C1 segment of cervical spinal cord (tissue), 14 donors: Measurements from ENCODE around the gene SNX25.
"Not testable (repeated sequence)": the region's sequence is repeated elsewhere in the genome, so short reads cannot be mapped to it uniquely, and the experiment has no call there.

ENCODE experiments used
- DNase-seq, 14 donors: peaks; one replicate each; lab custom pipeline; 2025; lab: John Stamatoyannopoulos, UW

SNX25 gene

DNA sequence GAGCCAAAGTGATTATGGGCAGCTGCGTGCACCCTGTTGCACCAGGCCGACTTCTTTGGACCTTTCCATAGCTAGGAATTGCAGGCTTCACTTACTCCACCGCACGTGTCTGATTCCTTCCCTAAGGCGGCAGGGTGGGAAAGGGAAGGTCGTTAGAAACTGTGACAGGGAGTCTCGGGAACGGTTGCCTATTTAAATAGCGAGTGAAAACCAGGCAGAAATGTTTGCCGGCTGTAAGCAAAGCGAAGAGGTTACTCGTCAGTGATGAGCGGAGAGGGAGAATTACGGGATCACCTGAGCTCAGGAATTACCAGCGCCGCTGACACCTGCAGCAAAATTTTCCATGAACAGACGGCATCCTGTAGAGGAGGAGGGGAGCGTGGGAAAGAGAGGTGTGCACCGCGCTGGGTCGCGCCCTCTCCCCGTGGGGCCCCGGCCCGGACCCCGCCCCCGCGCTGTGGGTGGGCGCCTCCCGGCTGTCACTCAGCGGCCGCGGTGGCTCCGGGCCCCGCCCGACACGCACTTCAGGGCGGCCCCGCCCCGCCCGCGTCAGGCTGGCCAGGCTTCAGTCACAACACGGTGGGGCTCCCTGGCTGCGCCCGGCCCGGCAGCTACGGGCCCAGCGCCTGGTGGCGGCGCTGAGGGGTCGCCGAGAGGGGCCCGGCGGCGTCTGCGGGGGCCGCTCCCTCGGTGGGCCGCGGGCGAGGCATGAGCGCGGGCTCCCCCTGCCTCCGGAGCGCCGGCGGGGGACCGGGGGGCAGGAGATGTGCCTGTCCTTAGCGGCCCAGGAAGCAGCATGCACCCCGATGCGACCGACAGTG is at the start of gene SNX25:
SNX25 (plus strand) TSS at position 568 of the 821 bp plus-strand sequence; CDS start at position 797, 229 bp downstream.
- DNase-seq = peak; percentile 18 to 93 (median 72)

DNA sequence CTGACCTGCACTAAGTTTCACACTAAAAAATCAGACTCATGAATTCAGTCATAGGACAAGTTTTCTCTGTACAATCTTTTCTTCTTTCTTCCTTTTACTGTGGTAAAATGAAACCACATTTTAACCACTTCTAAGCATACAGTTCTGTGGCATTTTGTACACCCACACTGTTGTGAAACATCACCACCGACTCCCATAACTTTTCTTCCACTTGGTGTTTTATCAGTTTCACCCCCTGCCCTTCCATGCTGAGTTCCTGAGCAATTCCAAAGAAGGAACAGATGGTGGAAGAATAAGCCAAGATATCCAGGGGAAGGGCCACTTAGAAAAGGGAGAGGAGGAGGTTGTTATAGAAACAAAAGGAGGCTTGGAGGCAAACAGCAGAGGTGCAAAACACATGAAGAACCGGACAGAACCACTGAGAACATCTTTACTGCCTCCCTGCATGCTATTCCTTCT is 43.8 kb upstream of the SNX25 start:
- DNase-seq = no peak

DNA sequence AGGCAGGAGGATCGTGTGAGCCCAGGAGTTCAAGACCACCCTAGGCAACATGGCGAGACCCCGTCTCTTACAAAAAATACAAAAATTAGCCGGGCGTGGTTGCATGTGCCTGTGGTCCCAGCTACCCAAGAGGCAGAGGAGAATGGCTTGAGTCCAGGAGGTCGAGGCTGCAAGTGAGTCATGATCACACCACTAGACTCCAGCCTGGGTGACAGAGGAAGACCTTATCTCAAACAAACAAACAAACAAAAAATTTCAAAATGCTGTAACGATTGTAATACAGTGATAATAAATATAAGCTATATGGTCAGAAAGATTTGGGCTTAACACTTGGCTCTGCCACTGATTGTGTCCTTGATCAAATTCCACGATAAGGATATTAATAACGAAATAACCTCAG is 42.2 kb upstream of the SNX25 start:
- no peak for DNase-seq

DNA sequence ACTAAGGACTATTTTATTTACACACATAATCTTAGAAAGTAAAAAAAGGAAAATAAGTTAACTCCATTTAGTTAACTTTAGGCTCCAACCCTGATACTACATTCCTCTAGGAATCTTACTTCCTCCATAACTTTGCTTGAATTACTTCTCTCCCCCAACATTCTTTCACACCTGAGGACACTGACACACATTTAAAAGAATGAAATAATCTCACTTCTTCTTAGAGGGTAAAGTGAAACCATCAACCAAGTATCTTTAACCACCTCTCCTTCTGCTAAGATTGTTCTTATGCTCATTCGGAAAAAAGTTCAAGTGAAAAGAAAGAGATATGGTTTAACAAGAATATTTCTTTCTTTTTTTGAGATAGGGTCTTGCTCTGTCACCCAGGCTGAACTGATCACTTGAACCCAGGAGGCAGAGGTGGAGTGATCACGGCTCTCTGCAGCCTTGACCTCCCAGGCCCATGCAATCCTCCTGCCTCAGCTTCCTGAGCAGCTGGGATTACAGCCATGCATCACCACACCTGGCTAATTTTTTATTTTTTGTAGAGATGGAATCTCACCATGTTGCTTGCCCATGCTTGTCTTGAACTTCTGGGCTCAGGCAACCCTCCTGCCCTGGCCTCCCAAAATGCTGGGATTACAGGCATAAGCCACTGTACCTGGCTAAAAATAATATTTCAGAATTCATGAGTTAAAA is 37.9 kb upstream of the SNX25 start:
- no peak for DNase-seq

DNA sequence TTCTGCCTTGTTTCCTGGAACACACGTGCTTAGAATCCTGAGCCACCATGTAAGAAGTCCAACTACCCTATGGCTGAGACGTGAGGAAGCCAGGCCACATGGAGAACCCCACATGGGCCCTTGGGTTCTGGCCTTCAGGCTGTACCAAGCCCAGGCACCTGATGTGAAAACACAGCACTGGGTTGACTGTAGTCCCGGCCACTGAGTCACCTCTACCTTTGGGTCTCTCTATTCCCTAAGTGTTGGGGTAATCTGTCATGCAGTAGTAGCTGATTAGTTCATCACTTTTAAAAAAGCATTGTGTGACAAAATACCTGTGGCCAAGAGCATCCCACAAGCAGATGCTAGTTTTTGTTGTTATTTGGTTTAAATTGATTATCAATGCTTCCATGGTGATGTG is 29.9 kb upstream of the SNX25 start:
- DNase-seq = no peak

DNA sequence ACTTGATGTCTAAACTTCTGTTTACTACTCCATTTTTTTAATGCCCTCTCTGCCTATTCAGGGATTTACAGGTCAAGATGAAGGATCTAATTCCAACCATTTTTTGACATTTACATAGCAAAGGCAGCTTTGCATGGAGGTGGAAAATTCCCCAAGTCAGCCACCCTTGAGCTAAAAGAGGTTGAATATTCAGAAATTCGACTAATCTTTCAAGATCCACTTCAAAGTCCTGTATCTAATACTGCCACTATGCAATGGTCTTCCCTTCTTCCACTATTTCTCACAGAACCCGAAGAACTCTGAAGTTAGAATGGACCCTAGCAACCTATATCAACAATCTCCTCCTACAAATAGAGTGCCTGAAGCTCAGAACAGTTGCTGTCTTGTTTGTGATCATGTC is 27.2 kb upstream of the SNX25 start:
- no peak for DNase-seq

DNA sequence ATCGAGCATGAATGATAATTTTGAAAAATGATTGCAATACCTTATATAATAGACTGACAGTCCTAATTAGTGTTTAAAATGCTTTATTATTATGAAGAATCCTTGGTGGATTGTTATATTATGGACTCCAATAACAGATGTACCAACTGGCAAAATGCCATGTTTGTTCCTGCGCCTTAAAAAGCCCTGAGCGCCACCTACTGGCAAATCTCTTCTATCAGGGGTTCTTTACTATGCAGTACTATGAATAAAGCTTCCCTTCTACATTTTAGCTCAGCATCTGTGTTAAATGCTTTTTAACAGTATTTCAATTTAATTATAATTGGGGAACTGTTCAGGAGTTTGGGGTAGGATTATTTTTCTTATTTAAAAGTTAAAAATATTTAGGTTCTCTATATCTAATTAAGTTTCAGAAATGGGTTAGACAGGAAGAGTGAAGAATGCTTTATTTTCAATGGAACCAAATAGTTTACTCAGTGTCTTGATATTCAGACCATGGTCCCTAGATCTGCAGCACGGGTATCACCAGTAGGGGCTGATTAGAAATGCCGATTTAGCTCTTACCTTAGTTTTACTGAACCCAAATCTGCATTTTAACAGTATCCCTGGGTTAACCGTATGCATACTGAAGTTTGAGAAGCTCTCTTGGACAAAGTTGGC is 25.6 kb upstream of the SNX25 start:
- DNase-seq = peak in 11 of 14 donors; percentile 5 to 61 (median 27)

DNA sequence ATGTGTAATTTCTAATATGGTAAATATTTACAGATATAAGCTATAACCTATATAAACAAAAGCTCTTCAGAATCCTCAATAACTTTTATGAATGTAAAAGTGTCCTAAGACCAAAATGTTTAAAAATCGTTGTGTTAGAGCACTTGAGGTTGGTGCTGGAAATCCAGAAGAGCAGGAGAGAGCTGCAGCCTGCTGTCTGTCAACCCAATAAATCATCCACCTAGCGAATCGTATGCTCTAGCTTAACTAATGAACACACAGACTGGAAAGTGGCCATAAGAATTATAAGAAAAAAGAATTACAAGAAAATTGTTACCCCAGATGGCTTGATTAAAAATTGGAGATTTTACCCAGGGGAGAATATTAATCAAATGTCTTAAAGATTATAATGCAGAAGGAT is 22.6 kb upstream of the SNX25 start:
- no peak for DNase-seq

DNA sequence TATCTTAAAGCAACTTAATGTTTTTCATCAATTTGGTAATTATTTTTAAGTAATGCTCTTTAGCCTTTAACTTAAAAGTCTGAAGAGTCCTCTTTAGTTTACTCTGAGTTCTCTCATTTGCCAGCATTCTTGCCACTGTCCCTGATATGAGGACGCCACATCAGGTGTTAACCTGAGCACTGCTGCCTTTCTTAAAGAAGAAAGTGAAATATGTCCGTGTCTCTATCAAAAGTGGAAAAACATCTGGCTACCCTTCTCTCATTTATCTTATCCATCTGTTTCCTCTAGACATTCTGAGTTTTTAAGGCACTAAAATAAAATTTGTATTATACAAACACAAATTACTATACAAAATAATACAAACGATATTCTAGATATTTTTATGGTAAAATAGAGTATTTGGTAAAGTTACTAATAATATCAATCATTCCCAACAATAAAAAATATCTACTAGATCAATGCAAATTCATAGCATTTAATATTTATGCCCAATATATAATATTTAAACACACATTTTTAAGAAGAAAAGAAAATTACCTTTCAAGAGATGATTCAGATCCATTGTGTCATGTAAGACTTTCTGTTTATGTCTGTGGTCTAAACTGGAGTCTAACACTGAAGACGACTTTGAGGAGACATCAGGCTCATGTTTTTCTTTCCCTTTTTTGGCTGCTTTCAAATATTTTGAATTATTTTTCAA is 19.6 kb upstream of the SNX25 start:
- no peak for DNase-seq

DNA sequence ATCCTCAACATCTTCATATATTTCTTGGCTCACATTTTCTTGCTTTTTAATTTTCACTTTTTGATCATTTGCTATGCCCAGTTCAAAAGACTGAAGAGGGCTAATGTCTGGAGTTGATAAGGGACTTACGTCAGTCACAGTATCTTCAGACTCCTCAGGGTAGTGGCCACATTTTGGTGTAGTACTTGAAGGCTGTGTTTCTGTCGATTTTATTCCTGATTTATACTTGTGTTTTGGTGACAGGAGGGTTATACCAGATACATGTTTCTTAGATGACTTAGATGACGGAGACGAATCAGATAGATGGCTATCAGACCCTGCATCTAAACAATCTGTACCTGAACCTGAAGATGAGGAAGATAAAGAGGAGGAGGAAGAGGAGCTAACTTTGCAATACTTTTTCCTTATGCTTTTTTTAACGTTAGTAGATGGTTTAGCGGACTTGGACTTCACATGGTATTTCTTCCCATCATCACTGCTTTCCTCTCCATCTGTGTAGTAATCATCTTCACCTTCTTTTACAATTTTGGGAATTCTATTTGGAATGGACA is 19.0 kb upstream of the SNX25 start:
- DNase-seq = no peak

DNA sequence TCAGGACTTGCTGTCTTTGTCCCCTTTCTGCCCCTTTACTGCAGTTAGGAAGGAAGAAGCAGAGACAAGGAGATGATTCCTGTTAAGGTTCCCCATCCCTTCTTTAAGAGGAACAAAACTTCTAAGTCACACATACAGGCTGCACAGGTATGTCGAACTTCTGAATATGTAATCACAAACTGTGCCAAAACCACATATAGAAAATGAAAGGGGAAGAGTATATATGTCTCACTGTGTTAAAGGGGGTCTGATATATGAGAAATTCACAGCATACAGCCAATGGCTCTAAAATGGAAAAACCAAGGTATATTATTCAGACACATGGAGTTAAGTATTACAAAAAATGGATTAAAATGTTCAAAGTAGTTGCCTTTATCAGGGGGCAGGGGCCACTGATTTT is 17.3 kb upstream of the SNX25 start:
- no peak for DNase-seq

DNA sequence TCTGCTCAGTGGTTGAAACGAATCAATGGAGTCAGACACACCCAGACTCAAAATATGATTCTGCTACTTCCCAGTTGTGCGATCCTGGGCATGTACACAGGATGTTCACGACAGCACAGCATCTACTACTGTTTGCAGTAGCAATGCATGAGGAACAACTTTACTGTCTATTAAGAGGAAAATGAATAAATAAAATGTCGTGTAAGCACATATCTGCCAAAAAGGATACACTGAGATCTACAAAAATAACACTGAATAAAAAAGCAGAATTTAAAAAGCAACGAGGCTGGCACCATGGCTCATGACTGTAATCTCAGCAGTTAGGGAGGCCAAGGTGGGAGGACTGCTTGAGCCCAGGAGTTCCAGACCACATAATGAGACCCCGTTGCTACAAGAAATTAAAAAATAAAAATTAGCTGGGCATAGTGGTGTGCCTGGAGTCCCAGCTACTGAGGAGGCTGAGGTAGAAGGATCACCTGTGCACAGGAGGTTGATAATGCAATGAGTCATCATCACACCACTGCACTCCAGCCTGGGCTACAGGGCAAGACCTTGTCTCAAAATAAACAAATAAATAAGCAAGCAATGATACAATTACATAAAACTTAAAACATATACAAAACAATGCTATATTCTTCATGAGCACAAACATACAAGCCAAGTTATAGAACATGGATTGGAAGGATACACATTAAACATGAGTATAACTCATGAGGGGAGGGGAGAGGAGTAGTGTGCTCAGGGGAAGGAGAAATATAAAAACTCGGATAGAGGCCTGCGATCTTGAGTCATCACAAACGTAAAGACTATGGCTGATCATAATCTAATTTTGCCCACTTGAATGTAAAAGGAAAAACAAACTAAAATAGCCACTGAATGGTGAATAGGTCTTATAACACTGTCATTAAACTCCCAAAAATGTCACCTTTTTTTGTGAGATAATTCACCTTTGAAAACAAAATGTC is 14.2 kb upstream of the SNX25 start:
- DNase-seq = no peak

DNA sequence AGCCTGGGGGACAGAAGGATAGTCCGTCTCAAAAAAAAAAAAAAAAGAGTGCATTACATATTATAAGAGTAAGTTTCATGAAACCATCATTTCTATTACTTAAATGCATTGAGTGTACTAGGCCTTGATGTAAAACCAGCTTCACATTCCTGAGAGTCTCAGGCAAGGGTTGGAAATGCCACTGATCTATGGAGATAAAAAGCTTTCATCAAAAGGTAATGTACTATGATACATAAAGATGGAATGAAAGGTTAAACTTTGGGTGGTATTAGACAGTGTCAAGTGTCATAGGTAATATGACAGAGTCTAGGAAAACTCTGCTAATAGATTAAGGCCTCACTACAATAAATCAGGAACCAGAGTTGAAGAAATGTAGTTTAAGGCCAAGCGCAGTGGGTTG is 13.0 kb upstream of the SNX25 start:
- no peak for DNase-seq

DNA sequence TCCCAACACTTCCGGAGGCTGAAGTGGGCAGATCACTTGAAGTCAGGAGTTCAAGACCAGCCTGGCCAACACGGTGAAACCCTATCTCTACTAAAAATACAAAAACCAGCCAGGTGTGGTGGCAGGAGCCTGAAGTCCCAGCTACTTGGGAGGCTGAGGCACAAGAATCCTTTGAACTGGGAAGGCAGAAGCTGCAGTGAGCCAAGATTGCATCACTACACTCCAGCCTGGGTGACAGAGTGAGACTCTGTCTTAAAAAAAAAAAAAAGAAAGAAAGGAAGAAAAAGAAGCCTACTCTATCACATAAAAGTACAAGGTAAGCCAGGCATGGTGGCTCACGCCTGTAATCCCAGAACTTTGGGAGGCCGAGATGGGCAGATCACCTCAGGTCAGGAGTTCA is 11.2 kb upstream of the SNX25 start:
- not testable (repeated sequence) for DNase-seq

DNA sequence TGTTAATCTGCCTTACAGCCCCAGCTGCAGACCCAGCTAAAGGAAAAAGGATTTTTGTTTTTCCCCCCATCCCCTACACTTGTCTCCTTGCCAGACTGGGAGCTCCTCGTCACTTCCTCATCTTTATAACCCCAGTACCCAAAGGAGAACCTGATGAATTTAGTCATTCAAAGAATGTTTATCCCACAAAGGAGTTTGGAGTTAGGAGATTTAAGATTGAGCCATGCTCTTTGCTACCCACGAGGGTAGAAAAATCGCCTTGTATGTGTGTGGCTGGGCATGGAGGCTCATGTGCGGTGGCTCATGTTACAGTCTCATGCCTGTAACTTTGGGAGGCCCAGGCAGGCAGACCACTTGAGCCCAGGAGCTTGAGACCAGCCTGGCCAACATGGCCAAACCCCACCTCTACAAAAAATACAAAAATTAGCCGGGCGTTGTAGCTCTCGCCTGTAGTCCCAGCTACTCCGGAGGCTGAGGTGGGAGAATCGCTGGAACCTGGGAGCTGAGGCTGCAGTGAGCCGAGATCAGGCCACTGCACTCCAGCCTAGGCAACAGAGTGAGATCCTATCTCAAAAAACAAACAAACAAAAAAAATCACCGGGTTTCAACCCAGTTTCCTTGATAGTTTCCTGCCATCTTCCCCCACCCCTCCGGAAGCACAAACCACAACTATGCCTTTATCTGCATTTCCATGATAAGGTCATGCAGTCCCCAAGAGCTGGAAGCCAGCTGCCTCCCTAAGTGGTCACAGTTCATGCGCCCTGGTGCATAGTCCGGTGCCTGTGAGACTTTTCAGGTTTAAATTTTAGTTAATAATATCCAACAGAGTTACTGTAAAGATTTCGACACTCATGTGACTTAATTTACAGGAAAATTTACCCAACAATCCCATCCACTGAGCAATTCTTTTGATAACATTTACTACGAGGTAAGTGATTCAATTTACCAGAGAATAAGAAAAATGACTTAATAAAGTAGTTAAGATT is 7.1 kb upstream of the SNX25 start:
- DNase-seq = no peak

DNA sequence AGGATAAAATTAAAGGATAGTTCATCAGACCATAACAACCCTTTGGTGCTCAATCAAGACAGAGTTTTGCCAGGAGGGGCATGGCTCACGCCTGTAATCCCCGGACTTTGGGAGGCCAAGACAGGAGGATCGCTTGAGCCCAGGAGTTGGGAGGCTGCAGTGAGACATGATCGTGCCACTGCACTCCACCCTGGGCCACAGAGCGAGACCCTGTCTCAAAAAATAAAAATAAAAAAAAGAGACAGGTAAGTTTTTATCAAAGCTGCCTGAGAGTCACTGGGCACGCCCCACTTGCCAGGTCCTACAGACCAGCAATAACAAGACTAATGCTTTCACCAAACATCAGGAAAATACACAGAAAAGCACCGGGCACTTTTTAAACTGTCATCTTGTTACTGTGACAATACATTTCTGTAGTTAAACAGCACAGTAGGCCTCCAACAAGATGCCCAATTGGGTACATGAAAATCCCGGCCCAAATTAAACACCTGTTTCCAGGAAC is 6.4 kb upstream of the SNX25 start:
- peak in 3 of 14 donors; percentile 38 to 53 (median 52) for DNase-seq

DNA sequence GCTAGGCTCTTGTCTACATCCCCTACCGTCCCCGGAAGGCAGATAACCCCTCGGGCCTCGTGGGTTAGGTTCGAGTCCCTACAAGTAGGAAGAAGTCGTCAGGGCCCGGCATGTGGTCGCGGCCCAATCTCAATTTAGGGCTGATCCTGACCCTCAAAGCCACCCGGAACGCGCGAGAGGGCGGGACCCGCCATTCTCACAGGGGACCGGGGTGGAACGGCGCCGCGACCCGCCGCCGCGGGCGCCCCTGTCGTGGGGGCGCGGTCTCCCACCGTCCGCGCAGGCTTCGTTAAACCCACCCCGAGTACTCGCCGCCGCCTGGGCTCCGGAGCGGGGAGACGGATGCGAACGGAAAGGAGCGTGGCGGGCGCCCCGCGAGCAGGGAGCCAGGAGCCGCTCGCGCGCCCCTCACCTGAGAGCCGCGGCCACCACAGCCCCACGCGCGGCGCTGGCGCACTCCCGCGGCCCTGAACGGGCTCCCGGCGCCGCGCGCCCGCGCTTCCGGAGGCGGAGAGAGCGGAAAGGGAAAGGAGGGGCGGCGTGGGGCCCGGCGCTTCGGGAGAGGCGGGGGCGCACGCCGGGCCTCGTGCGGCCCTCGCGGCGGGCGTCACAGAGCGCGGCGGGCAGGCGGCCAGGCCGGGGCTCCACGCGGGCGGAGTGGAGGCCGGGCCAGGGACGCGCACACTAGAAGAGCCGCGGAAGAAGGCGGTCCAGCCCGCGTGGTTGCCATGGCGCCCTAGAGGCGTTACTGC is 5.7 kb upstream of the SNX25 start, which contains the start of gene CFAP97:
CFAP97 (minus strand) TSS at position 515 of the 752 bp plus-strand sequence. CDS start 12,804 bp downstream, outside the sequence.
- peak; percentile 20 to 91 (median 81) for DNase-seq
